Ishikawa (cell line): Measurements from ENCODE around the gene ANTXR1.
A peak's percentile ranks its signal among the peaks of the same experiment; 100 is the strongest.

ENCODE experiments used
- CEBPB ChIP-seq: IDR thresholded peaks from 2 replicates; pipeline ENCODE4 v1.6.1; 2012
- CREB1 ChIP-seq: IDR thresholded peaks from 2 replicates; pipeline ENCODE4 v1.6.1; 2012; ENCODE audit warnings: low read depth
- EGR1 ChIP-seq: IDR thresholded peaks from 2 replicates; pipeline ENCODE4 v1.6.1; 2012
- EP300 ChIP-seq: IDR thresholded peaks from 2 replicates; pipeline ENCODE4 v1.6.1; 2012; ENCODE audit warnings: borderline replicate concordance
- FOXM1 ChIP-seq: IDR thresholded peaks from 2 replicates; pipeline ENCODE4 v1.6.1; 2012; ENCODE audit warnings: low read depth, borderline replicate concordance
- NFIC ChIP-seq: IDR thresholded peaks from 2 replicates; pipeline ENCODE4 v1.6.1; 2012
- RAD21 ChIP-seq: IDR thresholded peaks from 2 replicates; pipeline ENCODE4 v1.6.1; 2012; ENCODE audit warnings: low read depth
- TAF1 ChIP-seq: IDR thresholded peaks from 2 replicates; pipeline ENCODE4 v1.6.1; 2012; ENCODE audit warnings: low read depth, mild to moderate bottlenecking
- TCF12 ChIP-seq: IDR thresholded peaks from 2 replicates; pipeline ENCODE4 v1.6.1; 2012; ENCODE audit warnings: low read depth
- TEAD4 ChIP-seq: IDR thresholded peaks from 2 replicates; pipeline ENCODE4 v1.6.1; 2012
- YY1 ChIP-seq: IDR thresholded peaks from 2 replicates; pipeline ENCODE4 v1.6.1; 2012; ENCODE audit warnings: low read depth
- ZBTB7A ChIP-seq: IDR thresholded peaks from 2 replicates; pipeline ENCODE4 v1.6.1; 2012; ENCODE audit warnings: low read depth
- TF ChIP-seq, protein P1 (sequence below): IDR thresholded peaks from 2 replicates; pipeline ENCODE4 v1.6.1; 2012; ENCODE audit warnings: low read depth, mild to moderate bottlenecking
- TF ChIP-seq, protein P2 (sequence below): IDR thresholded peaks from 2 replicates; pipeline ENCODE4 v1.6.1; 2012
- TF ChIP-seq, protein P3 (sequence below): IDR thresholded peaks from 2 replicates; pipeline ENCODE4 v1.6.1; 2012

Gene ANTXR1

DNA sequence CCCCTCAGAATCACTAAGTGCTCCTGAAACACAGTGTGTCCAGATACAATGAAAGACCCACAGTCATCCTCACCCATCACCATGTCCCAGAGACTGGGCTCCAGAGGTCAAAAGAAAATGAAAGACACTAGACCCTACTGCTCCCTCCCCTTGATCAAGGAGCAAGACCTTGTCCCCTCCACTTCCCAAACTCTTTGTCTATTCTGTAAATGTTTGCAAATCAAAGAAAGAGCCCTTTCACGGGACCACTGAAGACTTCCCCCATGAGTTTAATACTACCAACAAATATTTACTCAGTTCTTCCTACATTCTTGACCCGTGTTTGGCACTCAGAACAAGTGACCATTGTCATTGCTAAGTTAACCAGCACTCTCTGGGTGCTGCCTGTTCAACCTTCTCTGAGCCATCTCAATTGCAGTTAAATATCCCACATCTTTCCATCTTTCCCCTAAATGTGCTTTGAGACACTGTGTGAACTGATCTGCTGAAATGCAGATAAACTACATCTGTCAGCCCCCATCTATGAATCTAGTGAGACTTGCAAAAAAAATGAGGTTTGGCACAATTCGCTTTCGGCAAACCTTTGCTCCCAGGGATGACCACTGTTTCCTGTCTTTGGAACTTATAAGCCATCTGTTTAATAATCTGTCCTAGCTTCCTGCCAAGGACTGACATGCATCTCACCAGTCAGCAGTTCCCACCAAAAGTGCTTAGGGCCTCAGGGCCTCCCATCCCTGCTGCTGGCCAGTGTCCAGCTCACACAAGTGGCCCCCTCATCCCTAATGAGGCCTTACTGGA lies 203.8 kb downstream of the ANTXR1 start:
- no peak for TF ChIP-seq EP300

DNA sequence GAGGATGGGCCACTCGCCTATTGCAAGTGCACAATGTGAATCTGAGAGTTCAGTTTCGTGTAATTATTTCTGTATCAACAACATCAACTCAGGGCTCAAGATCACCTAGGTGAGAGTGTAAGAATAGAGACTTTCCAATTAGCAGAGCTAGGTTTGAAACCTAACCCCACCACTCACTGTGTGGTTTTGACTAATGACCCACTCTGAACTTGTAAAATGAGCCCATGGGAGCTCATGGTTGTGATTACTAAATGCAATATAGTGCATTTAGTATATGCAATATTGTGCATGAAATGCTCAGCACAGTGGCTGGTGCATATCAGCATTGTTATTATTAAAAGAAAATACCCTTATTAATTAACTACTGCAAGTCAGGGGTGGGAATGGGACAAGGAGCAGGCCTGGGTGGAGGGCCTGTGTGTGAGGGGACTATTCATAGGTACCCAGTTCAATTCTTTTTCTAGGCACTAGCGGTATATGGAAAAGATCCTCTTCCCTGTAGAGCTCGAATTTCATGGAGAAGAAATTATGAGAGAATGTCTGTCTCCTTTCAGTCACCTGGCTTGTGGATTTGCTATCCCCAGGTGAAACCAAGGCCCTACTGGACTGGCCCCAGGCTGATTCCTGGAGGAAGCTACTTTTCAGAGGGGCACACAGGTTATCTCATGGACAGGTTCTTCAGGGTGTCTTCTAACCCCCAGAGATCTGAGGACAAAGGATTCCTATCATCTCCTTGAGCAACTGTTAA lies 204.5 kb downstream of the ANTXR1 start:
- TF ChIP-seq RAD21 (no peak), YY1 (no peak), FOXM1 (no peak), TAF1 (no peak), TCF12 (no peak), EP300 (no peak)
- TF ChIP-seq, protein P1, sequence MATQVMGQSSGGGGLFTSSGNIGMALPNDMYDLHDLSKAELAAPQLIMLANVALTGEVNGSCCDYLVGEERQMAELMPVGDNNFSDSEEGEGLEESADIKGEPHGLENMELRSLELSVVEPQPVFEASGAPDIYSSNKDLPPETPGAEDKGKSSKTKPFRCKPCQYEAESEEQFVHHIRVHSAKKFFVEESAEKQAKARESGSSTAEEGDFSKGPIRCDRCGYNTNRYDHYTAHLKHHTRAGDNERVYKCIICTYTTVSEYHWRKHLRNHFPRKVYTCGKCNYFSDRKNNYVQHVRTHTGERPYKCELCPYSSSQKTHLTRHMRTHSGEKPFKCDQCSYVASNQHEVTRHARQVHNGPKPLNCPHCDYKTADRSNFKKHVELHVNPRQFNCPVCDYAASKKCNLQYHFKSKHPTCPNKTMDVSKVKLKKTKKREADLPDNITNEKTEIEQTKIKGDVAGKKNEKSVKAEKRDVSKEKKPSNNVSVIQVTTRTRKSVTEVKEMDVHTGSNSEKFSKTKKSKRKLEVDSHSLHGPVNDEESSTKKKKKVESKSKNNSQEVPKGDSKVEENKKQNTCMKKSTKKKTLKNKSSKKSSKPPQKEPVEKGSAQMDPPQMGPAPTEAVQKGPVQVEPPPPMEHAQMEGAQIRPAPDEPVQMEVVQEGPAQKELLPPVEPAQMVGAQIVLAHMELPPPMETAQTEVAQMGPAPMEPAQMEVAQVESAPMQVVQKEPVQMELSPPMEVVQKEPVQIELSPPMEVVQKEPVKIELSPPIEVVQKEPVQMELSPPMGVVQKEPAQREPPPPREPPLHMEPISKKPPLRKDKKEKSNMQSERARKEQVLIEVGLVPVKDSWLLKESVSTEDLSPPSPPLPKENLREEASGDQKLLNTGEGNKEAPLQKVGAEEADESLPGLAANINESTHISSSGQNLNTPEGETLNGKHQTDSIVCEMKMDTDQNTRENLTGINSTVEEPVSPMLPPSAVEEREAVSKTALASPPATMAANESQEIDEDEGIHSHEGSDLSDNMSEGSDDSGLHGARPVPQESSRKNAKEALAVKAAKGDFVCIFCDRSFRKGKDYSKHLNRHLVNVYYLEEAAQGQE = no peak
- TF ChIP-seq, protein P2, sequence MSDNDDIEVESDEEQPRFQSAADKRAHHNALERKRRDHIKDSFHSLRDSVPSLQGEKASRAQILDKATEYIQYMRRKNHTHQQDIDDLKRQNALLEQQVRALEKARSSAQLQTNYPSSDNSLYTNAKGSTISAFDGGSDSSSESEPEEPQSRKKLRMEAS = no peak
- TF ChIP-seq, protein P3, sequence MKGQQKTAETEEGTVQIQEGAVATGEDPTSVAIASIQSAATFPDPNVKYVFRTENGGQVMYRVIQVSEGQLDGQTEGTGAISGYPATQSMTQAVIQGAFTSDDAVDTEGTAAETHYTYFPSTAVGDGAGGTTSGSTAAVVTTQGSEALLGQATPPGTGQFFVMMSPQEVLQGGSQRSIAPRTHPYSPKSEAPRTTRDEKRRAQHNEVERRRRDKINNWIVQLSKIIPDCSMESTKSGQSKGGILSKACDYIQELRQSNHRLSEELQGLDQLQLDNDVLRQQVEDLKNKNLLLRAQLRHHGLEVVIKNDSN = no peak

DNA sequence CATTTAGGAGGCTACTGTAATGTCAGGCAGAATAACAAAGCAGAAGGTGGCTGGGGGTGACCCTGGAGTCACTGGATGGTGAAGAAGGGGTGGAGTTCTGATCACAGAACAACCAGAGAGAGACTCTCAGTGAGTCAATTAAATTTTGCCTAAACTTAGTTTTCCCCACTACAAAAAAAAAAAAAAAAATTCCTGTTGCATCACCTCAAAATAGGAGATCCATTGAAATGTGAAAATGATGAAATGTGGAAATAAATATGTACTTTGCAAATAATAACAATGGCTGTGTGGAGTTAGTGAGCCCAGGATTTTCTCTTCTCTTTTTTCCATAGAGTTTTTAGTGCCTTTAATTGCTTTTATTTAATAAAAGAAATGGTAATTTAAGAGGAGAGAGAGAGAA lies 208.5 kb downstream of the ANTXR1 start:
- TF ChIP-seq CREB1 = no peak

DNA sequence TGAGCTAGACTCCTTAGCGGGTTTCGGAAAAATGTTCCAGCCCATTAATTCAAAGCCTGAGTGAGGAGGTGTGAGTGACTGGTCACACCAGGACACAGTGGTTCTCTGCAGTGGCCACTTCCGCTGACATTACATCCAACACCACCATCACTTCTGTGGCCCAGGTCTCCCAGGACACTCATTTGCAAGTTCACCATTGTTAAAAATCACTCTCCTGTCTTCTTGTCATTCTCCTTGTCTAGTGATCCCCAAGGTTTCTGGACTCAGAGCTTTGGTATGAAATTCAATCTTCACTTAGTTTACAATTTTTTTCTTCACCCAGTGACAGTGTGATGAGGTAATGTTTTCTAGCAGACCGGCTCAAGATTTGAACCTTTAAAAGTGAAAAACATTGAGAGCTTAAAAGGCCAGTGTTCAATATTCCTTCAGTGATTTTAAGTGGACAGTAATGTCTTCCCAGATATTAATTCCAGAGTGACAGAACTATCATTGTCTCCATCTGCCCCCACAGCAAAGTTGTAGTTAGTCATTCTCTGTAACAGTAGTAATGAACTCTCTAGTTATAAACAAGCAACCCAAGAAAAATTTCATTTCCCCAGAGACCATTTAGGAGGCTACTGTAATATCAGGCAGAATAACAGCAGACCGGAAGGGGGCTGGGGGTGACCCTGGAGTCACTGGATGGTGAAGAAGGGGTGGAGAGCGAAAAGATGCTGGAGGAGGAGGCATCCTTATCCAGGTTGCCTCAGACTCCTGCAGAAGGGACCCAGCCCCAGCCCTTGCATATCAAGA lies 209.2 kb downstream of the ANTXR1 start:
- TF ChIP-seq EP300 (peak; percentile 25; the same call in 1 of the 2 replicates), EGR1 (no peak)

- TF ChIP-seq FOXM1 = no peak
- no peak for TF ChIP-seq NFIC
- no peak for TF ChIP-seq ZBTB7A
- no peak for TF ChIP-seq YY1
- TF ChIP-seq, protein P2 = no peak
- TF ChIP-seq TCF12 = no peak
- TF ChIP-seq TEAD4 = no peak
- no peak for TF ChIP-seq EGR1
- no peak for TF ChIP-seq TAF1
These were observed 210.1 kb downstream of the ANTXR1 start for GRCh38 chr2:69222953-69223658.

DNA sequence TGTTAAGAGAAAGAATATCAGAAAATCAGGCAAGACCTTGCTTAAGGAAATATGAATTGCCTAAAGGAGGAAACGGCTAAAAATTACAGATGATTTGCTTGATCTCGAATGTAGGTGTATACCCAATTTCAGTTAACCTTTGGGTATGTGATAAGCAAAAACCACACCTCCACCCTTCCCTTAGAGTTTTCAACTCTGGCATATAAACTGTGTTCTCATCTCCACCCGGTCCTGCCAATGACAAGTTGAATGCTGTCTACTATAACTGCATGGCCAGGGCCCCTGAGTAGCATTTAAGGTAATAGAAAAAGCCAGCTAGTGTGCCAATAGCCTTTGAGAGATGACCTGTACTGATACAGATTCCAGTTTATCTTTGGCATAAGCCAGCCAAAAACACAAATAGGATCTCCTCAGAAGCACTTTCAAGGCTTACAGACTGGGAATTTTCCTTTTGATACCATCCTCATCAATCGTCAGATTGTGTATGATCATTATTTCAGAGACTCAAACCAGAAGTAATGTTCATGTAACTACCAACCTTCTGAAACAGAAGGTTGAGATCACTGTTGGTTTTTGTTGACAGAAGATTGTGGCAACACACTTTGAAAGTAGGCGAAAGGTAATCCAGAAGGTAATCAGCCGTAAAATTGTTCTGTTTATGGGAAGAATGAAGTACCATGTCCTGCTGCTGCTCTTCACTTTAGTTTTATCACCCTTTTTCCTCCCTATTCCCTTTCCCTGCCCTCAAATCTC lies 211.0 kb downstream of the ANTXR1 start:
- TF ChIP-seq, protein P1 = no peak
- TF ChIP-seq YY1 (no peak), RAD21 (no peak), TCF12 (no peak), EGR1 (no peak), FOXM1 (no peak), NFIC (no peak), CEBPB (no peak), ZBTB7A (no peak), CREB1 (no peak), TEAD4 (no peak)
- TF ChIP-seq, protein P3 = no peak
- TF ChIP-seq, protein P2 = no peak
